Stimulated activated CD4-positive, alpha-beta T cell treated with anti-CD3 and anti-CD28 coated beads, Interleukin-2, amount 100 ng/mL, for 24 hours (primary cell): Measurements from ENCODE around the gene EXO5.
"Not testable (repeated sequence)": the region's sequence is repeated elsewhere in the genome, so short reads cannot be mapped to it uniquely, and the experiment has no call there.

Experiments used
- DNase-seq, 2 donors: peaks; one replicate each; pipeline ENCODE4 v3.0.0-alpha.2; 2020

EXO5 gene, protein sequence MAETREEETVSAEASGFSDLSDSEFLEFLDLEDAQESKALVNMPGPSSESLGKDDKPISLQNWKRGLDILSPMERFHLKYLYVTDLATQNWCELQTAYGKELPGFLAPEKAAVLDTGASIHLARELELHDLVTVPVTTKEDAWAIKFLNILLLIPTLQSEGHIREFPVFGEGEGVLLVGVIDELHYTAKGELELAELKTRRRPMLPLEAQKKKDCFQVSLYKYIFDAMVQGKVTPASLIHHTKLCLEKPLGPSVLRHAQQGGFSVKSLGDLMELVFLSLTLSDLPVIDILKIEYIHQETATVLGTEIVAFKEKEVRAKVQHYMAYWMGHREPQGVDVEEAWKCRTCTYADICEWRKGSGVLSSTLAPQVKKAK

DNA sequence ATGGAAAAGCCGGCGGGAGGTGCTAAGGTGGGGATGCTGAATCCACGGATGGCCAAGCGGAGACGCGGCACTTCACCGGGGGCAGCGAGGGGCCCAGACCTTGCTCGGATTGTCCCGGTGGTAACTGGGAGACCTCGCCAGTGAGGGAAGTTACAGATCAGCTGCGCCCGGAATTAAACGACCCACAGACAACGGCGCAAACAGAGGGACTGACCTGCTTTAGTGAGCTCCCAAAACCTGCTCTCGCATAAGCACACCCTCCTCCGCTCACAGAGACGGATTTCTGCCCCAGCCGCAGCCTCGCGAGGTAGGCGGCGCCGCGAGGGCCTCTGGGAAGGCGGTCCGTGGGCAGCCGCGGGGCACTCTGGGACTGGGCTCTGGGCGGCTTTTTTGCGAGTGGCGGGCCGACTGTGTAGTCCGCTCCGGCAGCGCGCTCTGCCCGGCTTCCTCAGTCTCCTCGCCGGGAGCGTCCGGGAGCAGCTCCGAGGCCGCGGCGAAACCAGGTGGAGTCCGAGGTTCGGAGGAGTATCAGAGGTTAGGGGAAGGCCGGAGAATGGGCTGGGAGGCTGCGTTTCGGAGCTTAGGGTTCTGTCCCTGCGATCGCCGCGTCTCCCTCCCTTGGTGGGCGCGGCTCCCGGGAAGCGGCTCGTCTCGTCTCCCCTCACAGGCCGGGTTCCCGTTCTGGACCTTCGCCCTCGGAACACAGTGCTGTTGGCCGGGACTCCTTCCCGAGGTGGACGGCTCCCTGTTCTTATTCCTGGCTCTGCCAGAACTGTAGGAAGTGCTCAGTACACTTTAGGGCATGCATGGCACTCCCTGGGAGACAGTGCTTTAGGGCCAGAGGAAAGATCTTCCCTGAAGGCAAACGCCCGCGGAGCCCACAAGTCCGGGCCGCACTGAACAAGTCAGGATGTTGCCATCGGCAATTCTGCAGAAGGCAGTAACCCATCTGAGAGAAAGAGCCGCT, at the start of gene EXO5:
EXO5 (plus strand) TSS at position 393 of the 967 bp plus-strand sequence. CDS start 5,778 bp downstream, outside the sequence.
- peak; percentile 86 to 91 for DNase-seq

DNA sequence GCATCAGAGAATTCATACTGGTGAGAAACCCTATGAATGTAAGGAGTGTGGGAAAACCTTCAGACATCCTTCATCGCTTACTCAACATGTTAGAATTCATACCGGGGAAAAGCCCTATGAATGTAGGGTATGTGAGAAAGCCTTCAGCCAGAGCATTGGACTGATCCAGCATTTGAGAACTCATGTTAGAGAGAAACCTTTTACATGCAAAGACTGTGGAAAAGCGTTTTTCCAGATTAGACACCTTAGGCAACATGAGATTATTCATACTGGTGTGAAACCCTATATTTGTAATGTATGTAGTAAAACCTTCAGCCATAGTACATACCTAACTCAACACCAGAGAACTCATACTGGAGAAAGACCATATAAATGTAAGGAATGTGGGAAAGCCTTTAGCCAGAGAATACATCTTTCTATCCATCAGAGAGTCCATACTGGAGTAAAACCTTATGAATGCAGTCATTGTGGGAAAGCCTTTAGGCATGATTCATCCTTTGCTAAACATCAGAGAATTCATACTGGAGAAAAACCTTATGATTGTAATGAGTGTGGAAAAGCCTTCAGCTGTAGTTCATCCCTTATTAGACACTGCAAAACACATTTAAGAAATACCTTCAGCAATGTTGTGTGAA, 45.5 kb upstream of the EXO5 start:
- DNase-seq, result no peak

DNA sequence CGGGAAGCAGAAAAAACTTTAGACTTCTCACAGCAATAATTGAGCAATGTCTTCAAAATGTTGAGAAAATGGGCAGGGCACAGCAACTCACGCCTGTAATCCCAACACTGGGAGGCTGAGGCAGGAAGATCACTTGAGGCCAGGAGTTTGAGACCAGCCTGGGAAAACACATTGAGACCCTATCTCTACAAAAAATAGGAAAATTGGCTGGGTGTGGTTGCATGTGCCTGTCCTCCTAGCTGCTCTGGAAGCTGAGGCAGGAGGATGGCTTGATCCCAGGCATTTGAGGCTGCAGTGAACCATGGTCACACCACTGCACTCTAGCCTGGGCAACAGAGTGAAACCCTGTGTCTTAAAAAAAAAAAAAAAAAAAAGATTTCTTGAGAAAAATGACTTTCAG, 39.2 kb upstream of the EXO5 start:
- no peak for DNase-seq

DNA sequence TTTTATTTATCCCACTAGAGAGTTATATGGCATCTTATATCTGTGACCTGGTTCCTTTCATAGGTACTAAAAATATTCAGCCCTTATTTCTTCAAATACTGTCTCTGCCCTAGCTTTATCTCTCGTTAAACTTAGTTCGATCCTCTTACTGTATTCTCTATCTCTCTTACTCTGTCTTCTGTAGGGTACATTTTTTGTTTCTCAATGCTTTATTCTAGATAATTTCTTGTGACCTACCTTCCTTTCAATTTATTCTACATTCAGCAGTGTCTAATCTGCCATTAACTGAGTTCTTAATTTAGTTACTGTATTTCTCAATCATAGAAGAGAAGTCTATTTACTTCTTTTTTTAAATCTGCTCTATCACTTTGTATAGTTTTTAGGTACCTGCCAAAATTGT, 33.3 kb upstream of the EXO5 start:
- no peak for DNase-seq

DNA sequence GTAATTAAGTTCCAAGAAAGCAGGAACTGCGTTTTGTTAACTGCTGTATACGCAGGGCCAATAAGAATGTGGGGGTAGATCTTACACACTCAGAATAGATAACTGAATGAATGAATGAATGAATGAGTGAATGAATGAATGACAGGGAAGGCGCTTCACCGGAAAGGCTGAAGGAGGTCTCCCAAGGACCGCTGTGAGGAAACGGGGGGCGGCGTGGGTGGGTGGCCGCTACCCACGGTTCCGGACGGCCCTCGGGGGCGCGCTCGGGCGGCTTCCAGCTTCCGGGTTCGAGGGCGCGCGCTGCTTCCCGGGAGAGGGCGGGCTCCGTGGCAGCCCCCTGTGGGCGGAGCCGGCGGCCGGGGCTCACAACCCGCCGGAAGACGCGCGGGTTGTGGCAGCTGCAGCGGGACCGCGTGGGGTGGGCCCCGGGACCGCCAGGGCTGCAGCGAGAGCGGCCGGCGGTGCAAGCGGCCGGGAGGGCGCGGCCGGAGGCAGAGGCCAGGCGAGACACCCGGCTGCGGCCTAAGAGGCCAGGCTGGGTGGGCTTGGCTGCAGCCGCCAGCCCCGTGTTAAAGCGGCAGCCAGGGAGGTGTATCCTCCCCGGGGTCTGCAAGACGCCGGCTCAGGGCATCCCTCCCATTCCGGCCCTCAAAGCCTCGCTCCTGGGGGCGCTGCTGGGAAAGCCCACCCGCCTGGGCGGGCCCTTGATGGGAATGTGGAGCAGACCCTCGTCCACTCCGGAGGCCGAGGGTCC, 31.5 kb upstream of the EXO5 start, which contains the start of gene ZFP69:
ZFP69 (plus strand) TSS at position 367 of the 754 bp plus-strand sequence. CDS start 2,072 bp downstream, outside the sequence.
- DNase-seq, result peak; percentile 63 to 79

DNA sequence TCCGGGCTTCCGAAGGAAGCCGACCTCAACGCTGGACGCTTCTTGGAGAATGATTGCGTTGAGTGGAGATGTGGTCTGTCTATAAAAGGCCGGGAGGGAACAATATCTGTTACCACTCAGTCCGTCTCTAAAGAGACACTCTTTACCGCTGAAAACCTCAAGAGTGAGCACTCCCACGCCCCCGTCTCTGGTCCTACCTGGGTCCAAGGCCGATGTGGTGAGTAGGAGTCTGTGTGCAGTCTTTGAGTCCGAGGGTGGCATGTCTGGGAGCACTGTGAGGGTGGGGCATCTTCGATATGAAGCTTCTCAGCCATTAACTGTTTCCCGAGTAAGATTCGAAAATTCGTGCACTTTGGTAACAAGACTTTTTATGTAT, 30.9 kb upstream of the EXO5 start:
- DNase-seq, result peak; percentile 22 to 29

DNA sequence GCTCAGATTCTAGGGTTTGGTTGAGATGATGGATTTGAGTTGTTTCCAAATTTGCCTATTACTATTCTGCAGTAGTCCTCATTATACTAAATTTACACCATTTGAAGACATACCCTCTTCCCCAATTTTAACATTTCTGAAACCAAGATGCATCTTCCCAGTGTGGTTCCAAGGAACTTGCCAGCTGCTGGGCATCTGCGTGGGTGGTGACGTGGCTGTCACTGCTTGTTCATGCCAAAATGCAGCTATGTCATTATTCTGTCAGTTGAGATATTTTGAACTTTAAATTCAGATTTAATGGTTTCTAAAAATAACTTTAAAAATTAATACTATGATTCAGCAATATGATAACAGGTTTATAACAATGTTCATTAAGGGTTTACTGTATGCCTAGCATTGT, 30.3 kb upstream of the EXO5 start:
- DNase-seq, result no peak

DNA sequence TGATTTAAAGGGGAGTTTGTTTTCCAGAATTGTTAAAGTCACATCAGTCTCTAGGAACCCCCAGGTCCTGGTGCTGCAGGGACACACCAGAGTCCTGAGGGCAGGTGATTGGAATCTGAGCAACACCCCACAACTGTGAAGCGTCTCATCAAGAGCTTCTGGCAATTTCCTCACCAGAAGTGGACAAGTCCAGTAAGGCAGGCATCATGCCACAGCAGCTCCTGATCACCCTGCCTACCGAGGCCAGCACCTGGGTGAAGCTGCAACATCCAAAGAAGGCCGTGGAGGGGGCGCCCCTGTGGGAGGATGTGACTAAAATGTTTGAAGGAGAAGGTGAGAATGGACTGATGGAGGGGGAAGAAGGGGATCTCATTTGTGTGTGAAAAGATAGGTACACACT, 29.4 kb upstream of the EXO5 start:
- peak in 1 of 2 donors; percentile 17 for DNase-seq

DNA sequence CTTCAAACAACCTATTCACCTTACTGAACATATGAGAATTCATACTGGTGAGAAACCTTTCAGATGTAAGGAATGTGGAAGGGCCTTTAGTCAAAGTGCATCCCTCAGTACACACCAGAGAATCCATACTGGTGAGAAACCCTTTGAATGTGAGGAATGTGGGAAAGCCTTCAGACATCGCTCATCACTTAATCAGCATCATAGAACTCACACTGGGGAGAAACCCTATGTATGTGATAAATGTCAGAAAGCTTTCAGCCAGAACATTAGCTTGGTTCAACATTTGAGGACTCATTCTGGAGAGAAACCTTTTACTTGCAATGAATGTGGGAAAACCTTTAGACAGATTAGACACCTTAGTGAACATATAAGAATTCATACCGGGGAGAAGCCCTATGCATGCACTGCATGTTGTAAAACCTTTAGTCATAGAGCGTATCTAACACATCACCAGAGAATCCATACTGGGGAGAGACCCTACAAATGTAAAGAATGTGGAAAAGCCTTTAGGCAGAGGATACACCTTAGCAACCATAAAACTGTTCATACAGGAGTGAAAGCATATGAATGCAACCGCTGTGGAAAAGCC, 13.2 kb upstream of the EXO5 start:
- no peak for DNase-seq

DNA sequence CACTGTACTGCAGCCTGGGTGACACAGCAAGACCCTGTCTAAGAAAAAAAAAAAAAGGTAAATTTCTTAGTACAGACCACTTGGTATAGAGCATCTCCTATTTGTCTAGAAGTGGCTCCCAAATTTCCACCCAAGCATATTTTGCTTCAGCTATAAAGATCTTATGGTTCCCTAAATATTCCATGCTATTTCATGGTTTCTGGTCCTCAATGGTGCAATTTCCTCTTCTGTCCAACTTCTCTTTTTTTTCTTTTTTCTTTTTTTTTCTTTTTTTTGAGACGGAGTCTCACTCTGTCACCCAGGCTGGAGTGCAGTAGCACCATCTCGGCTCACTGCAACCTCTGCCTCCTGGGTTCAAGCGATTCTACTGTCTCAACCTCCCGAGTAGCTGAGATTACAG, 5.9 kb upstream of the EXO5 start:
- not testable (repeated sequence) for DNase-seq

DNA sequence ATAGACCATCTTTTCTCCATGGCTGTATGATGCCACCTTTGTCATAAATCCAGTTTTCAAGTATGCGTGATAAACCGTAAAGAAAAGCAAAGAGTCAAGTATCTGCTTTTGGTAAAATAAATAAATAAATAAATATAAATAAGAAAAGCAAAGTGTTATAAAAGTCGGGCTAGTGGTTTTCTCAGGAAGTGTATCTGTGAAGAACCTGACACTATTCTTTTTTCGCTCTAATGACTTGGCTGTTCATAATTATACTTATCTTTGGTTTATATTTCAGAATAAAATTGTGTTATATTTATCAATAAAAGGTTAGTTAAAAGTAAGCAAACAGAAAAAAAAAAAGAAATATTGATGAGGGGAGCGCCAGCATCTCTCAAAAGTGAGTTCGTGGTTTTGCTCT, 594 bp upstream of the EXO5 start:
- DNase-seq, result no peak

DNA sequence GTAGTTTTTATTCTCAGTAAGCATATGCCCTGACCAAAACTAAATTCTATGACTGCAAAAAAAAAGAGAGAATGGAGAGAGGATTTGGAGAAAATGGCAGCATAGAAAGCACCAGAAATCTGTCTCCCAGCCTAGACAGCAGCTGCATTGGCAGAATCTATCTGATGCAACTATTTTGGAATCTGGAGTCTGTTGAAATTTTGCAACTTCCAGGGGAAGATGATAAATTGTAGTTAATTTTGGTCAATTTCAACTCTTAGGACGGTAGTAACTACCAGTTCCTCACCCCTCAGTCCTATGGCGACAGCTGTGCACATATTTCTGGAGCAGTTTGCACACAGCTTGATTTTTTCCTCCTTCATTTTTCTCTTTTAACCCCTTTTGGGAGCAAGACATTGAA, 10.9 kb downstream of the EXO5 start:
- DNase-seq, result no peak

DNA sequence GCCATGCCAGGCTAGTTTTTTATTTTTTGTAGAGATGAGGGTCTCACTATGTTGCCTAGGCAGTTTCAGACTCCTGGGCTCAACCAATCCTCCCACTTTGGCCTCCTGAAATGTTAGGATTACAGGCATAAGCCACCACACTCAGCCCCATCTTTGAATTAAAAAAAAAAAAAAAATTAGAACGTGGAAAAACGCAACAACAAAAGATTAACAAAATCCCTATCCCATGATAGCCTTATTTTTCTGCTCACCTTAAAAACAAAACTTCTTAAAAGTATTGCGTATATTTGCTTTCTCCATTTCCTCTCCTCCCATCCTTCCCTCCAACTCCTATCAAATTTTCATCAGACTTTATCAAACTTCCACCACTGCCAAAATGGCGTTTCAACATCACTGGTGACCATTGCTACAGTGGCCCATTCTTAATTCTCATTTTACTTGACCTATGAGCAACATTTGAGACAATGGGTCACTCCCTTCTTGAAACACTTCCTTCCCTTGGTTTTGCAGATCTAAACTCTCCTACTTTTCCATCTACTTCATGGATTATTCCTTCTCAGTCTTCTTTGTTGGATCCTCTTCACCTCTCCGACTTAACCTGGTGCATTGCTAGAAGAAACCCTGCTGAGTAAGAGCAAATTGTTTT, 22.3 kb downstream of the EXO5 start:
- no peak for DNase-seq

DNA sequence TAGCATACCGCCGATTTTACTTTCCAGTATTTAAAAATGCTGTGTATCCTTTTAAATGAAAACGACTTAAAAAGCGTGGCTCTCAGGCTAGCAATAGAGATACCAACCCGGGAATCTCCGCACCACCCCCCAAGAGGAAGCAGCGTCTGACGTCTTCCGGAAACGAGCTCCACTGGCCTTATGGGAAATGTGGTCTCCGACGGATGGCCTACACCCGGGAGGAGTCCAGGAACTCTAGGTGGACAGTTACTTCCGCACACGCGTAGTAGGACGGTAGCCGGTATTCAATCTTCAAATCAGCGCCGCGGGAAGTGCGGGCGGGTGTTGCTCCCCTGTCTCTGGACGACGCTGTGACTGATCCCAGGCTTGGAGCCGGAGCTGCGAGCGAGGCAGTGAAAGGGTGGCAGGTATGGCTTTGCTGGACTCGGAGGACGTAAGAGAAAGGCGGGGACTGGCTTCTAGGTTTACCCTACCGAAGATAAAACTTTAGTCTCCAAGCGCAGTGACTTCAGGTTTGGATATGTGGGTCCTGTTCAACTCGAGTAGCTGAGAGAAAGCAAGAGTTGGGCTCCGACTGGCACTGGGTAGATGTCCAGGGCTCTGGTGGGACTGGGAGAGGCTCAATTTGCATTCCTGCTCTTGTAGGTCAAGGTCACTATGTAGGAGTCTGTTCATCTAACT, 23.0 kb downstream of the EXO5 start, which contains the start of gene ZNF684:
ZNF684 (plus strand) TSS at position 257 of the 681 bp plus-strand sequence. CDS start 1,530 bp downstream, outside the sequence.
- peak; percentile 81 to 85 for DNase-seq

DNA sequence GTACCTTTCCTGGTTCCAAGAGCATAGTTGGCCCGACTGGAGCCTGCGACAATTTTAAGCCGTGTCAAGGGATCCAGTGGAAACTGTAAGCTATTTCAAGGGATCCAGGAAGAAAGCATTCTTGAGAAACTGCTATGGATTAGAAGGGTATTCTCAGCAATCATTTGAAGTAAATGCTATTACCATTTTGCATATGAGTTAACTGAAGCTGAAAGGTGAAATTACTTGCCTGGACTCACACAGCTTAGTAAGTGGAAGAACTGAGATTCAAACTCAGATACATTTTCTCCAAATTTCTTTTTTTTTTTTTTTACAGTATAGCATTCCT, 23.5 kb downstream of the EXO5 start:
- no peak for DNase-seq

DNA sequence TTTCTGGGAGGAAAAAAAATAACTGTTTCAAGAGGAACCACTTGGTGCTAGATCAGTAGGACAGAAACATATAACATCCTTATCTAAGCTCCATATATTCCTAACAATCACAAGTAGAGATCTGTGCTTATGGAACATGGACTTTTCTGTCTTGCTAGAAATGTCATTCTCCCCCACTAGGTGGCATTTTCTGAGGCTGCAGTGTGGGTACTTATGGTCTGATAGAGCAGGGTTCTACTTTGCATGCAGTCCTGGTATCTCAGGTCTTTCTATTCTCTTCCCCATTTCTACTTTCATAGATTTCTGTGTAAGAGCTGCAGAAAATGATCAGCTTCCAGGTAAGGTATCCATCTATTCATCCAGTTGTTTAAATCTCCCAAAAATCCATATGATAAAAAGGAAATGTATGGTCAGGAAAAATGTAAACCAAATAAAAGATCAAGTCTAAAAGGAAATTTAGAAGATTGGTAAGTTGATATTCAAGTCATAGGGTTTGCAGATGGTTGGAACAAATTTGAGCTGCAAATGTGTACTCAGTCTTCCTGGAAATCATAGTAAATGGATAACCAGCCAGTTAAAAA, 24.4 kb downstream of the EXO5 start:
- peak; percentile 20 to 29 for DNase-seq

DNA sequence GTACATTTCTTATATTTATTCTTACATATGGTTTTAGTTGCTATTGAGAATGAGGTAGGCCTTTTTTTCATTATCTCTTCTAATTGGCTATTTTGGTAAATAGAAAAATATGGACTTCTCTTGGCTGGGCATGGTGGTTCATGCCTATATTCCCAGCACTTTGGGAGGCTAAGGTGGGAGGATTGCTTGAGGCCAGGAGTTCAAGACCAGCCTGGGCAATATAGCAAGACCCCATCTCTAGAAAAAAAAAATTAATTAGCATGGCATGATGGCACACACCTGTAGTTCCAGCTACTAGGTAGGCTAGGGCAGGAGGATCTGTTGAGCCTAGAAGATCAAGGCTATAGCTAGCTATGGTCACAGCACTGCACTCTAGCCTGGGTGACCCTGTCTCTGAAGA, 26.0 kb downstream of the EXO5 start:
- no peak for DNase-seq

DNA sequence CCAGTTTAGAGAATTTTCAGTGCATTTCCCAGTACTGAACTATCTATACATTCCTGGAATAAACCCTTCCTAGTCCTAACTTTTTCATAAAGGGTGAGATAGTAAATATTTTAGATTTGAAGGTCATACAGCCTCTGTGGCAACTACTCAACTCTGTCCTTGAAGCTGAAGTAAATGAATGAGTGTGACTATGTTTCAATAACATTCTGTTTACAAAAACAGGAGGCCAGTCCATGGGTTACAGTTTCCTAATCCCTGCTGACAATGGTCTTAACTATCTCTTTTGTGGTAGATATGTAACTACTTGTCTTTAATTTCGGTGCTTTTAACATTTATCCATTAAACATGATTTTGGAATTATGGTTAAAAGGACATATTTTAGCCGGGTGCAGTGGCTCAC, 27.2 kb downstream of the EXO5 start:
- no peak for DNase-seq

DNA sequence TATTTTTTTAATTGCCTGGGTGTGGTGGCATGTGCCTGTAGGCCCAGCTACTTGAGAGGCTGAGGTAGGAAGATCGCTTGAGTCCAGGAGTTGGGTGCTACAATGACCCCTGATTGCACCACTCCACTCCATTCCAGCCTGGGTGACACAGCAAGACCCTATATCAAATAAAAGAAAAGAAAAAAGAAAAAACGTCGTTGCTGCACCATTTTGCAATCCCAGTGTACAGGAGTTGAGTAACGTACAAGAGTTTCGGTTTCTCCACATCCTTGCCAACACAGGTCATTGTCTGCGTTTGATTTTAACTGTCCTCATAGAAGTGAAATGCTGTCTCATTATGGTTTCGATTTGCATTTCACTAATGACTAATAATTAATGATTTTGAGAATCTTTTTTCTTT, 30.8 kb downstream of the EXO5 start:
- no peak for DNase-seq

DNA sequence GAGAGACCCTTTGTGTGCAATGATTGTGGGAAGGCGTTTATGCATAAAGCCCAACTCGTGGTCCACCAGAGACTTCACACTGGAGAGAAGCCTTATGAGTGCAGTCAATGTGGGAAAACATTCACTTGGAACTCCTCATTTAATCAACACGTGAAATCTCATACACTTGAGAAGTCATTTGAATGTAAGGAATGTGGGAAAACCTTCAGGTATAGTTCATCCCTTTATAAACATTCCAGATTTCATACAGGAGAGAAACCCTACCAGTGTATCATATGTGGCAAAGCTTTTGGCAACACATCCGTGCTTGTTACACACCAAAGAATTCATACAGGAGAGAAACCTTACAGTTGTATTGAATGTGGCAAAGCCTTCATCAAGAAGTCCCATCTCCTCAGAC, 38.4 kb downstream of the EXO5 start:
- no peak for DNase-seq

DNA sequence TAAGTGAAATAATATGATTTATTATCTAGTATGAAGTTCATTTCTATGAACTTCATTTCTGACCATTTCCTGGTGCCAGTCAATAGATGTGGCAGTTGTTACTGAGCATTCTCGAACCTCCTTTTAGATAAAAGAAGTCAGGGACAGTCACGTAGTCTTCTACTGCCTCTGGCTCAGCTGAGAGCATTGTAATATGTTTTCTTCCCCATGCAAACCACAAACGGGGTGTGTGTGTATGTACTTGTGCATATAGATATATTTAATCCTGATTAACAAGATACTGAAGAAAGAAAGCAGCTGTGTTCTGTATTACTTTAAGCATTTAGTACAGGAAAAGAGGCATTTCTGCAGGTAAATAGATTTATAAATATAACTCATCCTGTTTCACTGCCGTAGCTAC, 44.5 kb downstream of the EXO5 start:
- no peak for DNase-seq
